Neuronal stem cell (in vitro differentiated cells): ENCODE results near the gene SH3PXD2B.

Experiments used
- DNase-seq: peaks from one replicate; pipeline ENCODE4 v3.0.0-alpha.2; 2013; ENCODE audit warnings: low spot score
- H2AFZ ChIP-seq: one replicate; pipeline ENCODE4 v1.6.1; 2013; ENCODE audit warnings: mild to moderate bottlenecking, low read length, inconsistent platforms
- H2AK5ac ChIP-seq: 2 replicates; pipeline ENCODE4 v1.6.1; 2013; ENCODE audit warnings: low read depth, mild to moderate bottlenecking, inconsistent platforms, low read length, moderate library complexity, mixed read lengths
- H2BK120ac ChIP-seq: 2 replicates; pipeline ENCODE4 v1.6.1; 2013; ENCODE audit warnings: low read depth, mild to moderate bottlenecking, inconsistent platforms, low read length, moderate library complexity, mixed read lengths
- H2BK12ac ChIP-seq: one replicate; pipeline ENCODE4 v1.6.1; 2013; ENCODE audit warnings: low read length, inconsistent platforms
- H2BK15ac ChIP-seq: 2 replicates; pipeline ENCODE4 v1.6.1; 2013; ENCODE audit warnings: mild to moderate bottlenecking, low read length, inconsistent platforms, mixed read lengths
- H2BK5ac ChIP-seq: one replicate; pipeline ENCODE4 v1.6.1; 2013; ENCODE audit warnings: inconsistent platforms, mild to moderate bottlenecking, low read length, moderate library complexity
- H3K14ac ChIP-seq: one replicate; pipeline ENCODE4 v1.6.1; 2013; ENCODE audit warnings: low read length, inconsistent platforms
- H3K18ac ChIP-seq: 2 replicates; pipeline ENCODE4 v1.6.1; 2013; ENCODE audit warnings: low read length, inconsistent platforms
- H3K23ac ChIP-seq: 2 replicates; pipeline ENCODE4 v1.6.1; 2013; ENCODE audit warnings: low read depth, mild to moderate bottlenecking, mixed read lengths, low read length, inconsistent platforms; ENCODE audit not compliant: poor library complexity
- H3K27ac ChIP-seq: replicated peaks from 3 replicates; pipeline ENCODE4 v1.5.1; 2013; ENCODE audit warnings: low read length, inconsistent platforms
- H3K27me3 ChIP-seq, 3 experiments: 2 replicates each; pipeline ENCODE4 v1.6.1; 2013; ENCODE audit warnings: low read length in 3 of 3, mild to moderate bottlenecking in 2 of 3, inconsistent platforms in 1 of 3, low read depth in 1 of 3, mixed read lengths in 1 of 3, moderate library complexity in 1 of 3; ENCODE audit not compliant: control insufficient read depth in 3 of 3, insufficient read depth in 3 of 3
- H3K36me3 ChIP-seq, 2 donors: replicated peaks in 1 of 2; 2 replicates each; pipeline ENCODE4 v1.6.1; 2013; ENCODE audit warnings: low read length in 2 of 2; ENCODE audit not compliant: control insufficient read depth in 2 of 2, insufficient read depth in 2 of 2
- H3K4ac ChIP-seq: 2 replicates; pipeline ENCODE4 v1.6.1; 2013; ENCODE audit warnings: inconsistent platforms, mild to moderate bottlenecking, low read length, moderate library complexity
- H3K4me1 ChIP-seq, 2 donors: 1 replicate in 1 of 2; 2 replicates in 1 of 2; pipeline ENCODE4 v1.6.1; 2013; ENCODE audit warnings: low read length in 2 of 2, low read depth in 1 of 2; ENCODE audit not compliant: control insufficient read depth in 2 of 2, insufficient read depth in 1 of 2
- H3K4me2 ChIP-seq: one replicate; pipeline ENCODE4 v1.6.1; 2013; ENCODE audit warnings: mild to moderate bottlenecking, low read length, inconsistent platforms; ENCODE audit not compliant: insufficient read depth, poor library complexity, severe bottlenecking
- H3K4me3 ChIP-seq, 2 donors: 2 replicates each; pipeline ENCODE4 v1.5.1; 2013; ENCODE audit warnings: low read length in 2 of 2, mild to moderate bottlenecking in 2 of 2, inconsistent platforms in 1 of 2, moderate library complexity in 1 of 2
- H3K79me1 ChIP-seq: one replicate; pipeline ENCODE4 v1.6.1; 2013; ENCODE audit warnings: low read depth, mild to moderate bottlenecking, inconsistent platforms, low read length, moderate library complexity
- H3K9ac ChIP-seq: one replicate; pipeline ENCODE4 v1.6.1; 2013; ENCODE audit warnings: mild to moderate bottlenecking, low read depth, low read length, inconsistent platforms; ENCODE audit not compliant: poor library complexity
- H3K9me3 ChIP-seq, 2 donors: replicated peaks in 1 of 2; 2 replicates each; pipeline versions ENCODE3 to v1.6.1; 2013; ENCODE audit warnings: low read length in 2 of 2, mild to moderate bottlenecking in 2 of 2, inconsistent platforms in 1 of 2, low read depth in 1 of 2, mixed read lengths in 1 of 2, moderate library complexity in 1 of 2; ENCODE audit not compliant: control insufficient read depth in 2 of 2, insufficient read depth in 1 of 2
- H4K8ac ChIP-seq: one replicate; pipeline ENCODE4 v1.6.1; 2013; ENCODE audit warnings: low read depth, mild to moderate bottlenecking, inconsistent platforms, low read length, moderate library complexity
- H4K91ac ChIP-seq: one replicate; pipeline ENCODE4 v1.6.1; 2013; ENCODE audit warnings: low read length, low read depth, mild to moderate bottlenecking, inconsistent platforms; ENCODE audit not compliant: poor library complexity
- WGBS, 2 donors: extraction: QIAGEN DNeasy Blood & Tissue Kit; methylation state at CpG; one replicate each; pipeline ENCODE4 v1.1.7; 2013; ENCODE audit warnings: missing lambda C conversion rate in 2 of 2, mixed read lengths in 1 of 2; ENCODE audit not compliant: insufficient read length in 2 of 2, insufficient replicate concordance in 1 of 2; ENCODE audit errors: extremely low coverage in 2 of 2; 5-methylcytosine and 5-hydroxymethylcytosine counted together

Gene SH3PXD2B

DNA sequence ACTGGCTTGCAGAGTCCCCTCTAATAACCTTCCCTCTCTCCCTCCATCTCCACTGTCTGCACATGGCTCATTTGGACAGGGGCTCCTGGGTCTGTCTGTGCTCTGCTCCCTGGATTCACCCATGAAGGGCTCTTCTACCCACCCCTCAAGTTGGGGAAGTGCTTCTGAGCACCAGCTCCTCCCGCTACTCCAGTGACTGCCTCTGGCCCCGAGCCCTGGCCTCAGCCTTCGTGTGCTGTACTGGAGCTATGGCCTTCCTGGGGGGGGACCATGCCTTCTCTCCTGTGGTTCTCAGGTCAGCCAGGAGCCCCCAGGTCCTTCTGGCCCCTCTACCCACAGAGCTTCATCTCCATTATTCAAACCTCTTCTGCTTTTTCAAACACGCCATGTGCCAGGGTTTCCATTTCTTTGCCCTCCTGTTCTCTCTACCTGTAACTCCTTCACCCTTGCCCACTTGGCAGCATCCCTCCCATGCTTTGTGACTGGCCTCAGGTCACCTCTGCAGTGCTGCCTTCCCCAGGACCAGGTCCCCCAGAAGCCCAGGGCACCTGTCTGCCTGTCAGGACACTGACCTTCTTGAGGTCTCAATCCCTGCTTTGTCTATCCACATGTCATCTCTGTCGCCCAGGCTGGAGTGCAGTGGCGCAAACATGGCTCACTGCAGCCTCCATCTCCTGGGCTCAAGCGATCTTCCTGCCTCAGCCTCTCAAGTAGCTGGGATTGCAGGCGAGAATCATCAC, 9.5 kb downstream of the SH3PXD2B start:
- Histone ChIP-seq H2BK120ac (no peak overlapping the region), H3K9me3 (no peaks in the 10 kb centered on the region), H3K14ac (no peak overlapping the region), H2BK5ac (no peak overlapping the region), H3K79me1 (peaks cover 31% of the 10 kb centered on the region), H3K4me3 (no peak overlapping the region), H4K8ac (no peak overlapping the region), H2BK12ac (no peak overlapping the region), H3K9ac (peak overlapping the region; percentile 78), H3K36me3 (peaks cover 0 to 51% of the 10 kb centered on the region in 2 donors), H3K27me3 (no peaks in the 10 kb centered on the region), H4K91ac (no peak overlapping the region), H2AK5ac (no peak overlapping the region), H3K18ac (no peak overlapping the region), H2BK15ac (no peak overlapping the region), H3K4me2 (no peak overlapping the region), H3K4me1 (peaks cover 3 to 6% of the 10 kb centered on the region in 2 donors), H3K27ac (no peak overlapping the region), H2AFZ (no peak overlapping the region), H3K23ac (no peak overlapping the region), H3K4ac (no peak overlapping the region)
- no peak for DNase-seq
- WGBS, 2 donors, result no CpG with 5 or more reads among the region's 8 CpGs

- Histone ChIP-seq H2BK5ac (no peak overlapping the region), H3K4ac (no peak overlapping the region), H3K18ac (no peak overlapping the region), H3K14ac (no peak overlapping the region), H3K79me1 (peaks cover 32% of the 10 kb centered on the region), H2BK12ac (no peak overlapping the region), H4K8ac (no peak overlapping the region), H3K9ac (peak overlapping the region; percentile 12), H3K23ac (no peak overlapping the region), H2AK5ac (no peak overlapping the region), H3K27ac (no peak overlapping the region), H3K4me2 (no peak overlapping the region), H3K9me3 (no peaks in the 10 kb centered on the region), H3K36me3 (peaks cover 0 to 51% of the 10 kb centered on the region in 2 donors), H3K4me1 (peaks cover 3 to 6% of the 10 kb centered on the region in 2 donors), H3K4me3 (no peak overlapping the region), H2BK120ac (no peak overlapping the region), H2AFZ (no peak overlapping the region), H3K27me3 (no peaks in the 10 kb centered on the region), H2BK15ac (no peak overlapping the region), H4K91ac (no peak overlapping the region)
- no peak for DNase-seq
- WGBS, 2 donors, result no CpG with 5 or more reads among the region's 4 CpGs
These were observed 10.2 kb downstream of the SH3PXD2B start for GRCh38 chr5:172444110-172444510.

- no peak overlapping the region for H3K4me3 ChIP-seq
- DNase-seq, result no peak
- peaks cover 32% of the 10 kb centered on the region for H3K79me1 ChIP-seq
- WGBS, 2 donors, result no CpG with 5 or more reads among the region's 10 CpGs
- no peak overlapping the region for H2BK15ac ChIP-seq
- peak overlapping the region; percentile 31 for H2AK5ac ChIP-seq
- no peaks in the 10 kb centered on the region for H3K27me3 ChIP-seq
- H3K14ac ChIP-seq, result no peak overlapping the region
- no peak overlapping the region for H2BK12ac ChIP-seq
- H3K4me2 ChIP-seq, result no peak overlapping the region
- peaks cover 0 to 46% of the 10 kb centered on the region in 2 donors for H3K36me3 ChIP-seq
- H3K9ac ChIP-seq, result no peak overlapping the region
- no peak overlapping the region for H3K4ac ChIP-seq
- no peaks in the 10 kb centered on the region for H3K9me3 ChIP-seq
- peak overlapping the region; percentile 27 for H2BK5ac ChIP-seq
- H3K18ac ChIP-seq, result peak overlapping the region; percentile 19
- H4K8ac ChIP-seq, result no peak overlapping the region
- no peak overlapping the region for H3K27ac ChIP-seq
- no peak overlapping the region for H4K91ac ChIP-seq
- H2AFZ ChIP-seq, result no peak overlapping the region
- H3K23ac ChIP-seq, result no peak overlapping the region
- H3K4me1 ChIP-seq, result peaks cover 1 to 8% of the 10 kb centered on the region in 2 donors
- no peak overlapping the region for H2BK120ac ChIP-seq
These were observed 10.8 kb downstream of the SH3PXD2B start for GRCh38 chr5:172443441-172444109.

DNA sequence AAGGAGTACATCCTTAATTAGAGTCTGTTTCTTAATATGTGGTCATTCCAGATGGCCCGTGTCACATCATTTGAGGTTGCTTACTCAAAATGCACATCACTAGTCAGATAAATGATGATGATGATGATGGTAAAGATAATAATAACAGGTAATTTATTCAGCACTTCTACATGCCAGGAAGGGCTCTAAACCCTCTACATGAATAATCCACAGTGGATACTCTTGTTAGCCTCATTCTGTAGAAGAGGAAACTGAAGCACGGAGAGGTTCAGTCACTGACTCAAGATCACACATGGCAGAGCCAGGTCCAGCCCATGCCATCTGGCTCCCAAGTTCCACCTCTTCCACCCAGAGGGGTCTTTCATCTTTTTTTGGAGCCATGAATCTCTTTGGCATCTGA, 11.7 kb downstream of the SH3PXD2B start:
- H3K4me3 ChIP-seq, result no peak overlapping the region
- H4K8ac ChIP-seq, result no peak overlapping the region
- H3K36me3 ChIP-seq, result peaks cover 0 to 44% of the 10 kb centered on the region in 2 donors
- H2BK5ac ChIP-seq, result no peak overlapping the region
- H3K4me2 ChIP-seq, result no peak overlapping the region
- H3K4ac ChIP-seq, result no peak overlapping the region
- H2BK120ac ChIP-seq, result no peak overlapping the region
- H3K27ac ChIP-seq, result no peak overlapping the region
- H2AK5ac ChIP-seq, result no peak overlapping the region
- peaks cover 33% of the 10 kb centered on the region for H3K79me1 ChIP-seq
- no peak for DNase-seq
- H2AFZ ChIP-seq, result no peak overlapping the region
- no peak overlapping the region for H3K14ac ChIP-seq
- no peak overlapping the region for H3K18ac ChIP-seq
- H3K9me3 ChIP-seq, result no peaks in the 10 kb centered on the region
- H3K9ac ChIP-seq, result no peak overlapping the region
- H4K91ac ChIP-seq, result no peak overlapping the region
- H3K4me1 ChIP-seq, result peaks cover 1 to 10% of the 10 kb centered on the region in 2 donors
- WGBS, 2 donors, result no CpG with 5 or more reads among the region's 2 CpGs
- H3K23ac ChIP-seq, result no peak overlapping the region
- no peaks in the 10 kb centered on the region for H3K27me3 ChIP-seq
- H2BK15ac ChIP-seq, result no peak overlapping the region
- H2BK12ac ChIP-seq, result no peak overlapping the region
